ENCODE measurements around the gene GDF15. TPM values are rescaled to one million over a fixed set of nuclear protein-coding genes. Genes with fewer than 3 reads are reported as not detected.

The GDF15 gene
- polyA plus RNA-seq, 1 donor (not counting 4 experiments of a cell fraction or from before 2014, with no cell fraction given) = 0.31 TPM

- no peaks in the 10 kb centered on the region for H3K79me2 ChIP-seq (ENCODE audit: control insufficient read depth, insufficient read depth, low read length)
- no peak overlapping the region for H3K27ac ChIP-seq (ENCODE audit: control insufficient read depth, insufficient read depth, low read length)
- no peak for TF ChIP-seq CTCF (optimal IDR thresholded peaks at IDR 0.05 in 1 of 3, IDR thresholded peaks at IDR 0.05 in 1 of 3, conservative IDR thresholded peaks at IDR 0.05 in 1 of 3; ENCODE audit: extremely low read depth in 1 of 3, insufficient read depth in 2 of 3, low read length in 3 of 3)
- TF ChIP-seq EZH2 (IDR thresholded peaks at IDR 0.05; ENCODE audit: low read length) = no peak
- dilution Hi-C loops (cut with MboI; ENCODE audit: extremely low pct_ligation_motif_present, low sequenced_read_pairs) = no loop called here
- no peak overlapping the region for H3K4me3 ChIP-seq (ENCODE audit: control insufficient read depth in 2 of 3, extremely low read depth in 1 of 3, insufficient read depth in 2 of 3, low read depth in 1 of 3, low read length in 3 of 3)
- H3K4me1 ChIP-seq (ENCODE audit: control insufficient read depth, extremely low read depth, insufficient read depth, low read length) = peaks cover 17% of the 10 kb centered on the region
- H2AFZ ChIP-seq (ENCODE audit: control insufficient read depth, low read length) = no peak overlapping the region
- no peaks in the 10 kb centered on the region for H3K9me3 ChIP-seq (ENCODE audit: control insufficient read depth, low read depth, low read length)
- FAIRE-seq = no peak
- no peak overlapping the region for H3K4me2 ChIP-seq (ENCODE audit: control insufficient read depth, extremely low read depth, insufficient read depth, low read depth, low read length)
- H3K36me3 ChIP-seq (ENCODE audit: control insufficient read depth in 2 of 2, extremely low read depth in 1 of 2, insufficient read depth in 2 of 2, low read length in 2 of 2) = no peaks in the 10 kb centered on the region
- H3K9ac ChIP-seq (ENCODE audit: control insufficient read depth, extremely low read depth, insufficient read depth, low read length) = no peak overlapping the region
- peaks cover 20% of the 10 kb centered on the region for H3K27me3 ChIP-seq (ENCODE audit: control insufficient read depth, extremely low read depth, insufficient read depth, low read length)
- DNase-seq (ENCODE audit: low read depth, low spot score) = no peak
- no peaks in the 10 kb centered on the region for H4K20me1 ChIP-seq (ENCODE audit: control insufficient read depth, extremely low read depth, insufficient read depth, low read length)
- no peaks in the 10 kb centered on the region for H3K9me1 ChIP-seq (ENCODE audit: control insufficient read depth, extremely low read depth, insufficient read depth, low read length)
Observed at GRCh38 chr19:18390065-18390907, 4.3 kb downstream of the GDF15 start.

GRCh38 chr19:18391509-18392075, 5.6 kb downstream of the GDF15 start:
- Histone ChIP-seq H3K27me3 (ENCODE audit: control insufficient read depth, extremely low read depth, insufficient read depth, low read length) (peaks cover 21% of the 10 kb centered on the region), H3K4me3 (ENCODE audit: control insufficient read depth in 2 of 3, extremely low read depth in 1 of 3, insufficient read depth in 2 of 3, low read depth in 1 of 3, low read length in 3 of 3) (no peak overlapping the region), H3K4me1 (ENCODE audit: control insufficient read depth, extremely low read depth, insufficient read depth, low read length) (peaks cover 8% of the 10 kb centered on the region), H3K79me2 (ENCODE audit: control insufficient read depth, insufficient read depth, low read length) (no peaks in the 10 kb centered on the region), H3K9me1 (ENCODE audit: control insufficient read depth, extremely low read depth, insufficient read depth, low read length) (no peaks in the 10 kb centered on the region), H3K4me2 (ENCODE audit: control insufficient read depth, extremely low read depth, insufficient read depth, low read depth, low read length) (no peak overlapping the region), H3K9me3 (ENCODE audit: control insufficient read depth, low read depth, low read length) (no peaks in the 10 kb centered on the region), H3K9ac (ENCODE audit: control insufficient read depth, extremely low read depth, insufficient read depth, low read length) (no peak overlapping the region), H2AFZ (ENCODE audit: control insufficient read depth, low read length) (no peak overlapping the region), H3K27ac (ENCODE audit: control insufficient read depth, insufficient read depth, low read length) (no peak overlapping the region), H3K36me3 (ENCODE audit: control insufficient read depth in 2 of 2, extremely low read depth in 1 of 2, insufficient read depth in 2 of 2, low read length in 2 of 2) (no peaks in the 10 kb centered on the region), H4K20me1 (ENCODE audit: control insufficient read depth, extremely low read depth, insufficient read depth, low read length) (no peaks in the 10 kb centered on the region)
- TF ChIP-seq CTCF (optimal IDR thresholded peaks at IDR 0.05 in 1 of 3, IDR thresholded peaks at IDR 0.05 in 1 of 3, conservative IDR thresholded peaks at IDR 0.05 in 1 of 3; ENCODE audit: extremely low read depth in 1 of 3, insufficient read depth in 2 of 3, low read length in 3 of 3) (no peak), EZH2 (IDR thresholded peaks at IDR 0.05; ENCODE audit: low read length) (no peak)
- dilution Hi-C loops (cut with MboI; ENCODE audit: extremely low pct_ligation_motif_present, low sequenced_read_pairs) = no loop called here
- FAIRE-seq (no peak), DNase-seq (ENCODE audit: low read depth, low spot score) (no peak)

Measured in keratinocyte (primary cell).